Hepatocyte (in vitro differentiated cells): Measurements from ENCODE around the gene PLCG1. TPM values are rescaled to one million over a fixed set of nuclear protein-coding genes. Genes with fewer than 3 reads are reported as not detected.
"Not testable (repeated sequence)": the region's sequence is repeated elsewhere in the genome, so short reads cannot be mapped to it uniquely, and the experiment has no call there.

ENCODE experiments used
- DNase-seq: peaks from one replicate; pipeline ENCODE4 v3.0.0-alpha.2; 2016; ENCODE audit warnings: low spot score
- H2AFZ ChIP-seq: fragments of 200-600 bp; sonication (generic); 2 replicates; pipeline ENCODE4 v1.6.0; 2016; ENCODE audit warnings: antibody characterized with exemption, mild to moderate bottlenecking
- H3K27ac ChIP-seq: fragments of 200-600 bp; sonication (generic); 2 replicates; pipeline ENCODE4 v1.5.1; 2016; ENCODE audit warnings: mild to moderate bottlenecking
- H3K27me3 ChIP-seq: fragments of 200-600 bp; sonication (generic); 2 replicates; pipeline ENCODE4 v1.6.1; 2016
- H3K36me3 ChIP-seq: fragments of 200-600 bp; sonication (generic); replicated peaks from 2 replicates; pipeline ENCODE4 v1.5.1; 2016; ENCODE audit warnings: low read depth; ENCODE audit not compliant: insufficient read depth
- H3K4me1 ChIP-seq: fragments of 200-600 bp; sonication (generic); 2 replicates; pipeline ENCODE4 v1.5.1; 2016; ENCODE audit warnings: mild to moderate bottlenecking, moderate library complexity; ENCODE audit not compliant: insufficient read depth
- H3K4me2 ChIP-seq: fragments of 200-600 bp; sonication (generic); 2 replicates; pipeline ENCODE4 v1.6.0; 2016
- H3K4me3 ChIP-seq: fragments of 200-600 bp; sonication (generic); 2 replicates; pipeline ENCODE4 v1.5.1; 2016; ENCODE audit warnings: mild to moderate bottlenecking
- H3K79me2 ChIP-seq: fragments of 200-600 bp; sonication (generic); 2 replicates; pipeline ENCODE4 v1.6.0; 2017; ENCODE audit warnings: mild to moderate bottlenecking
- H3K9me2 ChIP-seq: fragments of 200-600 bp; sonication (generic); replicated peaks from 2 replicates; pipeline ENCODE4 v1.6.0; 2017; ENCODE audit warnings: mild to moderate bottlenecking; ENCODE audit not compliant: insufficient read depth
- H3K9me3 ChIP-seq: fragments of 200-600 bp; sonication (generic); 2 replicates; pipeline ENCODE4 v1.5.1; 2016; ENCODE audit warnings: low read depth, mild to moderate bottlenecking
- H4K20me1 ChIP-seq: fragments of 200-600 bp; sonication (generic); 2 replicates; pipeline ENCODE4 v1.6.0; 2016; ENCODE audit warnings: mild to moderate bottlenecking; ENCODE audit not compliant: insufficient read depth, poor library complexity, severe bottlenecking
- EZH2 ChIP-seq: fragments of 200-600 bp; sonication (generic); IDR thresholded peaks from 2 replicates; pipeline ENCODE4 v1.6.1; 2016; ENCODE audit warnings: antibody characterized with exemption, mild to moderate bottlenecking, borderline replicate concordance
- EZH2phosphoT487 ChIP-seq: fragments of 200-600 bp; sonication (generic); IDR thresholded peaks from one replicate; pipeline ENCODE4 v1.6.1; 2018; ENCODE audit warnings: antibody characterized with exemption, mild to moderate bottlenecking, low read depth, moderate library complexity; ENCODE audit not compliant: unreplicated experiment, severe bottlenecking
- WGBS: methylation state at CpG from one replicate; pipeline ENCODE4 v1.1.6; 2016; ENCODE audit warnings: low lambda C conversion rate; ENCODE audit errors: missing lambda C conversion rate; 5-methylcytosine and 5-hydroxymethylcytosine counted together
- polyA plus RNA-seq: library from polyadenylated mRNA; unstranded; fragments of >200 nt; fragmentation: Nextera tagmentation; extraction: Ambion mirVana; gene quantifications from 2 replicates; pipeline ENCODE4 v1.2.1, GENCODE V29; 2016
- total RNA-seq: library from RNA; depleted of rRNA; stranded (reverse); fragments of >200 nt; gene quantifications from 2 replicates; pipeline ENCODE4 v1.2.3, GENCODE V29; 2014
- TF ChIP-seq, protein P1 (sequence below): fragments of 200-600 bp; sonication (generic); IDR thresholded peaks from 2 replicates; pipeline ENCODE4 v1.5.1; 2016; ENCODE audit warnings: antibody characterized with exemption, mild to moderate bottlenecking; ENCODE audit not compliant: poor library complexity

Gene PLCG1
- total and polyA plus RNA-seq, 2 experiments from 2014 or later: 52.7 to 73.2 TPM

DNA sequence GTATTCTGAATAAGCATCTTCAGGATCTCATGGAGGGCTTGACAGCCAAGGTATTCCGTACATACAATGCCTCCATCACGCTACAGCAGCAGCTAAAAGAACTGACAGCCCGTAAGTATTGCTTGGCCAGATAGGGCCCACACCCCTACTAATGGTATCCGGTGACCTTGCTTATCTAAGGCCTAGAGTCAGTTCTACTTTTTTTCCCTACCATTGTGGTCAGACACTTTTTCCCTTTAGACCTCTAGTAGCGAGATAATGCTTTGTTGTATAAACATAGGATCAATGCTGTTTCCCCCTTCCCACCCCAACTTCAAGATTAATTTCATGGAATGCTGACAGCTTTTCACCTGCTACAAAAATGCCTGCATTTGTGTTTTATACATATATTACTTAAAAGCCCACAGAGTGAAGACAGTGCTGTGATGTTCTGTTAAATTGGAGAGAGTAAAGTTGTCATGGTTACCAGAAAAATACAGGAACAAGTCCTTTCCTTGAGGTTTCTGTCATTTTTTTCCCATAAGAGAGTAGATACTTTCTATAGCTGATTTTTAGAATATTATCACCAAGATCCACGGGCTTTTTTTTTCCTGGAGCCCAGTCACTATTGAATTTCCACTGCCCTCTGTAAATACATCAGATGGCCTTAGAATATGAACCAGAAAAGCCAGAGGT is 20.9 kb upstream of the PLCG1 start:
- H3K4me3 ChIP-seq: no peak overlapping the region
- H3K4me2 ChIP-seq: no peak overlapping the region
- no peaks in the 10 kb centered on the region for H3K27me3 ChIP-seq
- no peak overlapping the region for H3K27ac ChIP-seq
- H3K79me2 ChIP-seq: peaks cover 11% of the 10 kb centered on the region
- no peak overlapping the region for H2AFZ ChIP-seq
- 85% methylated on average over 6 of the region's 6 CpGs for WGBS
- H3K4me1 ChIP-seq: no peaks in the 10 kb centered on the region
- DNase-seq: no peak
- H3K36me3 ChIP-seq: no peaks in the 10 kb centered on the region
- H4K20me1 ChIP-seq: no peaks in the 10 kb centered on the region
- H3K9me2 ChIP-seq: no peaks in the 10 kb centered on the region
- TF ChIP-seq EZH2 (no peak), EZH2phosphoT487 (no peak)
- TF ChIP-seq, protein P1, sequence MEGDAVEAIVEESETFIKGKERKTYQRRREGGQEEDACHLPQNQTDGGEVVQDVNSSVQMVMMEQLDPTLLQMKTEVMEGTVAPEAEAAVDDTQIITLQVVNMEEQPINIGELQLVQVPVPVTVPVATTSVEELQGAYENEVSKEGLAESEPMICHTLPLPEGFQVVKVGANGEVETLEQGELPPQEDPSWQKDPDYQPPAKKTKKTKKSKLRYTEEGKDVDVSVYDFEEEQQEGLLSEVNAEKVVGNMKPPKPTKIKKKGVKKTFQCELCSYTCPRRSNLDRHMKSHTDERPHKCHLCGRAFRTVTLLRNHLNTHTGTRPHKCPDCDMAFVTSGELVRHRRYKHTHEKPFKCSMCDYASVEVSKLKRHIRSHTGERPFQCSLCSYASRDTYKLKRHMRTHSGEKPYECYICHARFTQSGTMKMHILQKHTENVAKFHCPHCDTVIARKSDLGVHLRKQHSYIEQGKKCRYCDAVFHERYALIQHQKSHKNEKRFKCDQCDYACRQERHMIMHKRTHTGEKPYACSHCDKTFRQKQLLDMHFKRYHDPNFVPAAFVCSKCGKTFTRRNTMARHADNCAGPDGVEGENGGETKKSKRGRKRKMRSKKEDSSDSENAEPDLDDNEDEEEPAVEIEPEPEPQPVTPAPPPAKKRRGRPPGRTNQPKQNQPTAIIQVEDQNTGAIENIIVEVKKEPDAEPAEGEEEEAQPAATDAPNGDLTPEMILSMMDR: no peak
- H3K9me3 ChIP-seq: no peaks in the 10 kb centered on the region

DNA sequence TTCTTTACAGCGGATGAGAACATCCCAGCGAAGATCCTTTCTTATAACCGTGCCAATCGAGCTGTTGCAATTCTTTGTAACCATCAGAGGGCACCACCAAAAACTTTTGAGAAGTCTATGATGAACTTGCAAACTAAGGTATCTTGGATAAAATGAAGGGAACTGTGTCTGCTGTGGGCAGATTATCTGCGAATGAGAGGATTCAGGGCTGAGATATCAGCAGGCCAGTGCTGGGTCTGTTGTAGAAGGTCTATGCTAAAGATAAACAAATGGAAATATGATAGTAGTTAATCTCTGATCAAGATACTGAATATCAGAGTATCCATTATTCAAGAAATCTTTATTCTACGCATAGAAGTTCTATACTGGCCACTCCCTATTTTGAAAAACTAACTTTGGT is 19.2 kb upstream of the PLCG1 start:
- H2AFZ ChIP-seq, H3K27me3 ChIP-seq, H3K79me2 ChIP-seq, H3K4me1 ChIP-seq, H3K9me3 ChIP-seq, H3K4me2 ChIP-seq, H3K27ac ChIP-seq, H4K20me1 ChIP-seq, H3K4me3 ChIP-seq, H3K36me3 ChIP-seq, DNase-seq, H3K9me2 ChIP-seq: not testable (repeated sequence)
- 83% methylated on average over 6 of the region's 6 CpGs for WGBS
- TF ChIP-seq, protein P1: peak; percentile 8

DNA sequence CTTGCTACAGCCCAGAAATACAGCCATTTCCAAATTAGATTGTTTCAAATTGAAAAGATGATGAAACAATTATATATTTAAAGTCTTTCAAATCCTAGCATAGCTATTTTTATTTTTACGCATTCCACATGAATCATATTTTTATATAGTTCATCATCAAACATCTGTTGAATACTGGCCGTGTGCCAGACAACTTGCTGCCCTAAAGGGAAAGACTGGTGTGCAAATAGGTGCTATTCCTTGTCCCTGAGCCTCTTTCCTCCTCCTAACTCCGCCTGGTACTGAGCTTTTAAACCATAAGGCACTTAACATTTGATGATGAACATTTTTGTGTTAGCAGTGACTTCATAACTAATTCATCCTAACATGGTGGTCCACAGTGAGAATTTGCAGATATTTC is 18.7 kb upstream of the PLCG1 start:
- H3K79me2 ChIP-seq: peaks cover 3% of the 10 kb centered on the region
- H3K4me1 ChIP-seq: no peaks in the 10 kb centered on the region
- H4K20me1 ChIP-seq: no peaks in the 10 kb centered on the region
- H3K27ac ChIP-seq: no peak overlapping the region
- no peak for DNase-seq
- H3K27me3 ChIP-seq: no peaks in the 10 kb centered on the region
- no peak overlapping the region for H3K4me2 ChIP-seq
- WGBS: 97% methylated on average over 3 of the region's 3 CpGs
- no peak overlapping the region for H3K4me3 ChIP-seq
- no peaks in the 10 kb centered on the region for H3K9me3 ChIP-seq
- TF ChIP-seq EZH2phosphoT487 (no peak), EZH2 (no peak)
- TF ChIP-seq, protein P1: no peak
- H3K36me3 ChIP-seq: no peaks in the 10 kb centered on the region
- no peak overlapping the region for H2AFZ ChIP-seq
- no peaks in the 10 kb centered on the region for H3K9me2 ChIP-seq
